GM21786 (cell line): ENCODE data around the gene AOAH.
"Not testable (repeated sequence)": the region's sequence is repeated elsewhere in the genome, so short reads cannot be mapped to it uniquely, and the experiment has no call there.

ENCODE experiments used
- ATAC-seq: cut with Tn5 transposase; IDR thresholded peaks from one replicate; pipeline ENCODE4 v1.9.1; 2021; ENCODE audit not compliant: unreplicated experiment

Gene AOAH

DNA sequence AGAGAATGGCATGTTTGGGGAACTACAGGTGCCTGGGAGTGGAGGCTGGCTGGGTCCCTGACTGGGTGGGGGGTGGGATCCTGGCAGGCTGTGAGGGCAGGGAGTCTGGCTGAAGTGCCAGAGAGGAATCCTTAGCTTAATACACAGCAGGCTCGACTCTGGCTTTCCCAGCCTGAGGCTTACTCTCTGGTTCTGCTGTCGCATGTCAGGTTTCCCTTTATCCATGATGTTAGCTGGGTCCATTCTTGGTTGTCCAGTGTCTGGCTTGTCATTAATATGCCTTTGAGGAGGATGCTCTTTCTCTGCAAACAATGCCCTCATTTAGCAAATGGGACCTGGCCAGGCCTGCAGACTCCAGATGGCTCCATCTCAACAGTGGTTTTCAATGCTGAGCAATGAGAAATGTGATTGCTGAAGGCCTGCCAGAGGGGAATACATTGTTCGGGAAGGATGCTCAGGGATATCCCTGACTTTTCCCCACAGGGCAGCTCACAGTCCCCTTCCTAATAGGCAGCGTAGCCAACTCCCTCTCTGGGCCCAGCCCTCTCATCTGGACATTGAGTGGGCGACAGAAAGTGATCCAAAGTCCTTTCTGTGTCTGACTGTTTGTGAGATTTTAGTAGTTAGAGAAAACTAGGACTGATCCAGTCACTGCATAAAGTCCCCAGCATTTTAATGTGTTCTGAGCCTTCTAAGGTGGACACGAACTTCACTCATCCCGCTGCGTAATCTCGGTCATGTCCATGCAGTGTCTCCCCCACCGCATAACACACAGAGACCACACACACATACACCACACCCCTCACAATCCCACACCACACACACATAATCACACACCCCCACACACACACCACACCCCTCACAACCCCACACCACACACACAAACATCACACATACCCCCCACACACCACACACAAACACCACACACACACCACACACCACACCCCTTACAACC lies 209.7 kb downstream of the AOAH start:
- no peak for ATAC-seq

DNA sequence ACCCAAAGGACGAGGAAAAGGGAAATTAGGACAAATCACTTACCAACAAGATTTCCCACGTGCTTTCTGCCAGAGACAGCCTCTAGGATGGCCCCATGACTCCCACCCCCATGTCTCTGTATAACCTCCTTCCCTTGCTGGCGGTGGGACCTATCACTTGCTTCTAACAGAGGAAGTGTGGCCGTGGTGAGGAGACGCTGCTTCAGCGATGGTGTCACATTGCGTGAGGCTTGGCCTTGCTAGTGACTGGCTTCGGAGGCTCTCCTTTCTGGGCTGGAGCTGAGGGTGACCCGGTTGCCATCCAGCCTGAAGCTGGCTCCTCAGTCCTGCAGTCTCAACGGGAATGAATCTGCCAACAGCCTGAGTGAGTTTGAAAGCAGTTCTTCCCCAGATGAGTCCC lies 210.9 kb downstream of the AOAH start:
- no peak for ATAC-seq

- no peak for ATAC-seq
Measured at GRCh38 chr7:36512616-36513015, 211.7 kb downstream of the AOAH start.

GRCh38 chr7:36509962-36510361 lies 214.3 kb downstream of the AOAH start:
- no peak for ATAC-seq

DNA sequence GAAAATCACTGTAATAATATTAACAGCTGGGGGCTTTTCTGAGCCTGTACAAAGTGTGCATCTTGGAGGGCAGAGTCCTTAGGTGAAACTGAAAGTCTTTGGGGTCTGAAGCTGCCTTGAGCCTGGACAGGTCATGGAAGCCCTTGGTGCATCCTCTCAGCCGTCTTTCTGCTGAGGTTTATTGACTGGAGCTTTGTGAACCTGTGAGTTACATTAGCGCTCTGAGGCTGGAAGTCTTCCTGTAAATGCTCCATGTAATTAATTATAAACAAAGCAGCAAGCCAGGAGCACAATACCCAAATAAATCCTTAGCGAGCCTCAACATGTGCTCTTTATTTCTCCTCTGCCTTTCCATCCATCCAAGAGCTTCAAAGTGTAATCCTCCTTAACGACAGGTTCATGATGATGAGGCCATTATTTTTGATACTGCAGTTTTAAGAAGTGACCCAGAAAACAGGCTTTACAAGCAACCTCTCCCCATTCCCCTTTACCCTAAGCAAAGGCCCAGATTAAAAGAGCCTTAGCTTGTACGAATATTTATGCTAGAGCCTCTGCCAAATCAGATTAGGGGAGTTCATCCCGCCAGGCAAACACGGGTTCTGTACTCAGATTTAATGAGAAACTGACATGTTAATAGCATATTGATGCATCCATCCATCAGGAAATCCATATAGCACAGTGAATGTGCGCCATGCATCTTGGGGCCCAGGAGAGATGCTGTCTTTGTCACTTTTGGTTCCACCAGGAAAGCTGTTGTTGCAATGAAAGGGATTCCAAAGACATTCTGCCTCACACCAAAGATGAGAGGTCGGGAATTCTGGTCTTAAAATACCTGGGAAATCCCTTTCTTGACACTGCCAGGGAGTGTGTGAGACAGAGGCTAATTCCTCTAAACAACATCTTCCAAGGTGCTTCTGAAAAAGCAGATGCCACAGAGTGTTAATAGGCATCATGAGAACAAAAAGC lies 216.5 kb downstream of the AOAH start:
- ATAC-seq: no peak

DNA sequence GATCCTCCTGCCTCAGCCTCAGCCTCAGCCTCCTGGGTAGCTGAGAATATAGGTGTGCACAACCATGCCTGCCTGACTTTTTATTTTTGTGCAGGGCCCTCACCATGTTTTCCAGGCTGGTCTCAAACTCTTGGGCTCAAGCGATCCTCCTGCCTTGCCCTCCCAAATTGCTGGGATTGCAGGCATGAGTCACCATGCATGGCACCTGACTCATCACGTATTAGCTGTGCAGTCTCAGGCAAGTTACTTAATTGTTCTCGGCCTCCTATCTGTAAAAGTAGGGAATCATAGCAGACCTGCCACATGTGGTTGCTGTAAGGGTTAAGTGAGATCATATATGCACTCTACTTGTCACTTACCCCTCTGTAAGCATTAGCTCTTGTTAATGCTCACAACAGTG lies 217.5 kb downstream of the AOAH start:
- no peak for ATAC-seq

DNA sequence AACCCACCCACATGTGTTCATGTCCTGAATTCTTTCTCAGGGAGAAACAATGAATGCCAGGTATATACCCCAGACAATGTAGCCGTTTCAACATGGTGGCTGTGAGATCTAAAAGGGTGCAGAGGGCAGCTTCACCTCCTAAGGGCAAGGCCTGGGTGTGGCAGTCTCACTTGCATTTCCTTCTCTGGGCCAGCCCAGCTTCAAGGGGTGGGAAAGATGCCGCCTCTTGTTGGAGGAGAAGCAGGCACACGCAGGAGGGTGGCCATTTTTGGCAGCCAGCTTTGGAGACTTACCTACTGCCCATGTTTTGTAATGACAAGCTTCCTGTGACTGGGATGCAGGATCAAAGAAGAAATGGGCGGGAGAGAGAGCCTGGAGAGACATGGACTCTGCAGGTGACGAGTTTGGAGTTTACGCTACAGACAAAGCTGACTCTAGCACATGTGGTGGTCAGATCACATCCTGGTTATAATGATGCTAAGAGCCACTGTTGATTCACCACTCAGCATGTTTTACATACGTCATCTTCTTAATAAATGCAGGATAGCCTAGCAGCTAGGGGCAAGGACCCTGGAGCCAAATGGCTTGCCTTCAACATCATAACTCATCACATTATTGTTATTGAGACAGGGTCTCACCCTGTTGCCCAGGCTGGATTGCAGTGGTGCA lies 218.0 kb downstream of the AOAH start:
- no peak for ATAC-seq

DNA sequence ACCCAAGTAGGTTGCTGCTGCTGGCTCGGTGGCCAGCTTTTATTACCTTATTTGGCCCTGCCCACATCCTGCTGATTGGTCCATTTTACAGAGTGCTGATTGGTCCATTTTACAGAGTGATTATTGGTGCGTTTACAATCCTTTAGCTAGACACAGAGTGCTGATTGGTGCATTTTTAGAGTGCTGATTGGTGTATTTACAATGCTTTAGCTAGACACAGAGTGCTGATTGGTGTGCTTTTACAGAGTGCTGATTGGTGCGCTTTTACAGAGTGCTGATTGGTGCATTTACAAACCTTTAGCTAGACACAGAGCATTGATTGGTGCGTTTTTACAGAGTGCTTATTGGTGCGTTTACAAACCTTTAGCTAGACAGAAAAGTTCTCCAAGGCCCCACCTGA lies 219.7 kb downstream of the AOAH start:
- ATAC-seq: not testable (repeated sequence)

DNA sequence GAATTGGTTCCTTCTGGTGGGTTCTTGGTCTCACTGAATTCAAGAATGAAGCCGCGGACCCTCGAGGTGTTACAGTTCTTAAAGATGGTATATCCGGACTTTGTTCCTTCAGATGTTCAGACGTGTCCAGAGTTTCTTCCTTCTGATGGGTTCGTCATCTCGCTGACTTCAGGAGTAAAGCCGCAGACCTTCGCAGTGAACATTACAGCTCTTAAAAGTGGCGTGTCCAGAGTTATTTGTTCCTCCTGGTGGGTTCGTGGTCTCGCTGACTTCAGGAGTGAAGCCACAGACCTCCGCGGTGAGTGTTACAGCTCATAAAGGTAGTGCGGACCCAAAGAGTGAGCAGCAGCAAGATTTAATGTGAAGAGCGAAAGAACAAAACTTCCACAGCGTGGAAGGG lies 220.1 kb downstream of the AOAH start:
- not testable (repeated sequence) for ATAC-seq

- no peak for ATAC-seq
Measured at GRCh38 chr7:36497775-36498174, 226.5 kb downstream of the AOAH start.

GRCh38 chr7:36497176-36497575 lies 227.1 kb downstream of the AOAH start:
- not testable (repeated sequence) for ATAC-seq

- ATAC-seq: no peak
Measured at GRCh38 chr7:36496576-36496975, 227.7 kb downstream of the AOAH start.

GRCh38 chr7:36491317-36491716 lies 233.0 kb downstream of the AOAH start:
- ATAC-seq: no peak

- no peak for ATAC-seq
Measured at GRCh38 chr7:36490419-36490830, 233.9 kb downstream of the AOAH start.

DNA sequence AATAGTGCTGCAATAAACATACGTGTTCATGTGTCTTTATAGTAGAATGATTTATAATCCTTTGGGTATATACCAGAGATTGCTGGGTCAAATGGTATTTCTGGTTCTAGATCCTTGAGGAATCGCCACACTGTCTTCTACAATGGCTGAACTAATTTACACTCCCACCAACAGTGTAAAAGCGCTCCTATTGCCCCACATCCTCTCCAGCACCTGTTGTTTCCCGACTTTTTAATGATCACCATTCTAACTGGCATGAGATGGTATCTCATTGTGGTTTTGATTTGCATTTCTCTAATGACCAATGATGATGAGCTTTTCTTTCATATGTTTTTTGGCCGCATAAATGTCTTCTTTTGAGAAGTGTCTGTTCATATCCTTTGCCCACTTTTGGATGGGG lies 235.6 kb downstream of the AOAH start:
- not testable (repeated sequence) for ATAC-seq

- ATAC-seq: no peak
Measured at GRCh38 chr7:36487756-36488336, 236.4 kb downstream of the AOAH start.

GRCh38 chr7:36486336-36486735 lies 238.0 kb downstream of the AOAH start:
- no peak for ATAC-seq

GRCh38 chr7:36484265-36484664 lies 240.0 kb downstream of the AOAH start:
- no peak for ATAC-seq

DNA sequence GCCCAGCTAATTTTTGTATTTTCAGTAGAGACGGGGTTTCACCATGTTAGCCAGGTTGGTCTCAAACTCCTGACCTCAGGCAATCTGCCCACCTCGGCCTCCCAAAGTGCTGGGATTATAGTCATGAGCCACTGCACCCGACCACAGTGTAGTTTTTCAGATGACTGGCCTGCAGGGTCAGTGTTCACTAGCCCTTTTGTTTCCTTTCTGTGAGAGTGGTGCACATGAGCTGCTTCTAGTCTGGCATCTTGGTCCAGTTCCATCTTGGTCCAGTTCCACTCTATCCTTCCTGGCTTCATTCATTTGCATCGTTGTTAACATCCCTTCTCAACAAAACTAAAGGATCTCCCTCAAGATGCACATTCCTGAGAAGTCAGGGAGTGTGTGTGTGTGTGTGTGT lies 240.4 kb downstream of the AOAH start:
- not testable (repeated sequence) for ATAC-seq

DNA sequence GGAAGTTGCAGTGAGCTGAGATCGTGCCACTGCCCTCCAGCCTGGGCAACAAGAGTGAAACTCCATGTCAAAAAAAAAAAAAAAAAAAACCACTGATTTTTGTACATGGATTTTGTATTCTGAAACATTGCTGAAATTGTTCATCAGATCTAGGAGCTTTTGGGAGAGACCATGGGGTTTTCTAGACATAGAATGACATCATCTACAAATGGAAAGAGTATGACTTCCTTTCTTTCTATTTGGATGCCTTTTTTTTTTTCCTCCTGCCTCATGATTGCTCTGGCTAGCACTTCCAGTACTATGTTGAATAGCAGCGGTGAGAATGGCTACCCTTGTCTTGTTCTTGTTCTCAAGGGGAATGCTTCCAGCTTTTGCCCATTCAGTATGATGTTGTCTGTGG lies 245.5 kb downstream of the AOAH start:
- no peak for ATAC-seq

DNA sequence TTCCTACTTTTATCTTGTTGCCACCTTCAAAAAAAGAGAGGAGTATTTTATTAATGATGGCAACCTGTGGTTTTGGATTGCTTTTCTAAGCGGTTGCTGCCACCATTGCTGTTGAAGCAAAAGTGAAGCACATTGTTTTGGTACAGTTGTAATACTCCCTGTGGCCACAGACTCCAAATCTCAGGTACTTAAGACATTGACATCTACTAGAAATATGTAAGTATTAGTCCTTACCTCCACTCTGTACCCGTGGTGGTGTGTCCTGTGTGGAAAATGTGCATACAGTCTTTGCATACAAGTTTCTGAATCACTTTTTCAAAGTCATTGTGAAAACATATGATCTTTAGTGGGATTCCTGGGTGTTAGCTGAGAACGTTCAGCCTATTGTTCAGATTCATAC lies 248.9 kb downstream of the AOAH start:
- ATAC-seq: no peak
